MM.1S (cell line): ENCODE measurements around the gene FAM227B.
A peak's percentile ranks its signal among the peaks of the same experiment; 100 is the strongest.

Experiments
- DNase-seq: peaks from one replicate; pipeline ENCODE4 v3.0.0-alpha.2; 2015
- H2AFZ ChIP-seq: fragments of 300-600 bp; sonication (generic); 2 replicates; pipeline ENCODE4 v1.6.0; 2016; ENCODE audit warnings: antibody characterized with exemption, low read length
- H3F3A ChIP-seq: fragments of 300-600 bp; sonication (generic); 2 replicates; pipeline ENCODE4 v1.6.1; 2016; ENCODE audit warnings: mild to moderate bottlenecking, antibody characterized with exemption, low read length, moderate library complexity, mixed read lengths; ENCODE audit not compliant: insufficient read depth
- H3K27ac ChIP-seq: fragments of 300-600 bp; sonication (generic); 2 replicates; pipeline ENCODE4 v1.5.1; 2016; ENCODE audit warnings: mild to moderate bottlenecking, low read length
- H3K27me3 ChIP-seq: fragments of 300-600 bp; sonication (generic); replicated peaks from 2 replicates; pipeline ENCODE4 v1.6.0; 2016; ENCODE audit warnings: low read length; ENCODE audit not compliant: insufficient read depth
- H3K36me3 ChIP-seq: fragments of 300-600 bp; sonication (generic); replicated peaks from 2 replicates; pipeline ENCODE4 v1.6.1; 2016; ENCODE audit warnings: mild to moderate bottlenecking, low read length, mixed read lengths; ENCODE audit not compliant: insufficient read depth
- H3K4me1 ChIP-seq: fragments of 300-600 bp; sonication (generic); 2 replicates; pipeline ENCODE4 v1.6.1; 2016; ENCODE audit warnings: low read length, mixed read lengths
- H3K4me2 ChIP-seq: fragments of 300-600 bp; sonication (generic); 2 replicates; pipeline ENCODE4 v1.6.0; 2016; ENCODE audit warnings: low read depth, low read length
- H3K4me3 ChIP-seq: fragments of 300-600 bp; sonication (generic); 2 replicates; pipeline ENCODE4 v1.5.1; 2016; ENCODE audit warnings: low read length, mixed read lengths
- H3K79me2 ChIP-seq: fragments of 300-600 bp; sonication (generic); 2 replicates; pipeline ENCODE4 v1.6.1; 2016; ENCODE audit warnings: mixed run types, low read length, mixed read lengths
- H3K9ac ChIP-seq: fragments of 300-600 bp; sonication (generic); 2 replicates; pipeline ENCODE4 v1.6.1; 2016; ENCODE audit warnings: low read length, mixed read lengths
- H3K9me2 ChIP-seq: fragments of 300-600 bp; sonication (generic); replicated peaks from 2 replicates; pipeline ENCODE4 v1.6.1; 2016; ENCODE audit warnings: mild to moderate bottlenecking, low read length, mixed read lengths; ENCODE audit not compliant: insufficient read depth
- H3K9me3 ChIP-seq: fragments of 300-600 bp; sonication (generic); replicated peaks from 2 replicates; pipeline ENCODE4 v1.6.1; 2016; ENCODE audit warnings: mild to moderate bottlenecking, low read length, mixed read lengths; ENCODE audit not compliant: insufficient read depth
- H4K20me1 ChIP-seq: fragments of 300-600 bp; sonication (generic); 2 replicates; pipeline ENCODE4 v1.6.1; 2016; ENCODE audit warnings: mild to moderate bottlenecking, low read length, moderate library complexity, mixed read lengths; ENCODE audit not compliant: insufficient read depth
- CTCF ChIP-seq: fragments of 300-600 bp; sonication (generic); IDR thresholded peaks from 2 replicates; pipeline ENCODE4 v1.5.1; 2016; ENCODE audit warnings: antibody characterized with exemption, low read length, mixed read lengths
- EZH2 ChIP-seq: fragments of 300-600 bp; sonication (generic); optimal IDR thresholded peaks from 2 replicates; pipeline ENCODE3; 2017; ENCODE audit warnings: low read depth, mild to moderate bottlenecking, antibody characterized with exemption, low read length, mixed read lengths
- EZH2phosphoT487 ChIP-seq: fragments of 300-600 bp; sonication (generic); IDR thresholded peaks from 2 replicates; pipeline ENCODE4 v1.6.1; 2018; ENCODE audit warnings: antibody characterized with exemption, low read length

FAM227B gene

DNA sequence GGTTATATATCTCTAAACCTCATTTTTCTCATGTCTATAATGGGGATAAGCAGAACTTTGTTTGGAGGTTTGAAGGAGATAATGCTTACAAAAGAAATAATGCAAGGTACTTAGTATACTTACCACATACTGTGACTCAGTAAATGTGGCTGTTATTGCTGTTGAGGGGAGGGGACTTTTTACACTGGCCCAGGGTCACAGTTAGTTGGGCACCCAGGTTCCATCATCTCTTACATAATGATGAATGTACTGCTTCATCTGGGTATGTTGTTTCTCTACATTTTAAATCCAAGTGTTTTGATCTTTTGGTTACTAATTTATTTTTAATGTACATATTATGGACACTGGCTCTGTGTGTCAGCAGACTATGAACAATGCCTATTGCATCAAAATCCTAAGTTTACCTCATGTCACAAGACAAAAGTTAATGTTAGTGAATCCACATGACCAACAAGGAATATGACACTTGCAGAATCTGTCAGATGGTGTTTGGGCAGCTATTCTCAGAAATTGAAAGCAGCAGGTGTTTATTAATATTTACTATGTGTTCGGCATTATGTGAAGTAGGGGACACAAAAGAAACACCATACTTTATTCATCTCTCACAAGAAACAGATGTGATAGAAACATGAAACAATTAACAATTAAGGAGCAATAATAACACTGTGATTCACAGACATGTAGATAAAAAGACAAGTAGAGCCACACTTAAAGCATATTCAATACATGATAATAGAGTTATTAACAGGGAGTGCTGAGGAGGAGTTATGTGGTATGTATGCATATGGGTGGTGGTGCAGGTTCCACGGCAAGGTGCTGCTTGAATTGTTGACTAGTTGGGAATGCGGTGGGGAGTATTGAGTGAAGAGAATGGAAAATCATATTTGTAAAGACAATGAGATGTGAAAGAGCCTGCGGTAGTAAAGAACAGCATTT, 340.8 kb downstream of the FAM227B start:
- H3K4me3 ChIP-seq = peak overlapping the region; percentile 33; the same call in 1 of the 2 replicates
- no peaks in the 10 kb centered on the region for H3K9me2 ChIP-seq
- DNase-seq = peak; percentile 69
- peak overlapping the region; percentile 45 for H3K9ac ChIP-seq
- peak overlapping the region; percentile 37 for H2AFZ ChIP-seq
- H4K20me1 ChIP-seq = no peaks in the 10 kb centered on the region
- H3K4me1 ChIP-seq = peaks cover 34% of the 10 kb centered on the region
- peaks cover 5% of the 10 kb centered on the region; the same call in 1 of the 2 replicates for H3K79me2 ChIP-seq
- H3K4me2 ChIP-seq = peak overlapping the region; percentile 84
- no peaks in the 10 kb centered on the region for H3K9me3 ChIP-seq
- peak overlapping the region; percentile 83 for H3K27ac ChIP-seq
- no peak for TF ChIP-seq EZH2phosphoT487
- no peak for TF ChIP-seq CTCF
- TF ChIP-seq EZH2 = no peak
- H3K36me3 ChIP-seq = no peaks in the 10 kb centered on the region
- peaks cover 19% of the 10 kb centered on the region for H3F3A ChIP-seq
- H3K27me3 ChIP-seq = no peaks in the 10 kb centered on the region

DNA sequence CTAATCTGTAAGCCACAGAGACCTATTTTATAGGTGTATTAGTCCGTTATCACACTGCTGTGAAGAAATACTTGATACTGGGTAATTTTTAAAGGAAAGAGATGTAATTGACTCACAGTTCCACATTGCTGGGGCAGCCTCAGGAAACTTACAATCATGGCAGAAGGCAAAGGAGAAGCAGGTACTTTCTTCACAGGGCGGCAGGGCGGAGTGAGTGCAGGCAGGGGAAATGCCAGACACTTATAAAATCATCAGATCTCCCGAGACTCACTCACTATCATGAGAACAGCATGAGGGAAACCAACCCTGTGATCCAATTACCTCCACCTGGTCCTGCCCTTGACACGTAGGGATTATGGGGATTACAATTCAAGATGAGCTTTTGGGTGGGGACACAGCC, 341.9 kb downstream of the FAM227B start:
- no peak overlapping the region for H3K4me3 ChIP-seq
- 0 out of 2 replicates have a peak overlapping the region, but pooled peaks have one; percentile 45 for H3K9ac ChIP-seq
- peaks cover 19% of the 10 kb centered on the region for H3F3A ChIP-seq
- H3K9me2 ChIP-seq = no peaks in the 10 kb centered on the region
- H3K36me3 ChIP-seq = no peaks in the 10 kb centered on the region
- H3K4me2 ChIP-seq = peak overlapping the region; percentile 84
- H3K27ac ChIP-seq = peak overlapping the region; percentile 83
- no peaks in the 10 kb centered on the region for H3K9me3 ChIP-seq
- no peak for DNase-seq
- H3K27me3 ChIP-seq = no peaks in the 10 kb centered on the region
- no peaks in the 10 kb centered on the region for H4K20me1 ChIP-seq
- H3K79me2 ChIP-seq = peaks cover 5% of the 10 kb centered on the region; the same call in 1 of the 2 replicates
- H2AFZ ChIP-seq = no peak overlapping the region
- no peak for TF ChIP-seq CTCF
- no peak for TF ChIP-seq EZH2
- no peak for TF ChIP-seq EZH2phosphoT487
- H3K4me1 ChIP-seq = peaks cover 34% of the 10 kb centered on the region
